ENCODE results near the gene HMG20A.

The HMG20A gene

DNA sequence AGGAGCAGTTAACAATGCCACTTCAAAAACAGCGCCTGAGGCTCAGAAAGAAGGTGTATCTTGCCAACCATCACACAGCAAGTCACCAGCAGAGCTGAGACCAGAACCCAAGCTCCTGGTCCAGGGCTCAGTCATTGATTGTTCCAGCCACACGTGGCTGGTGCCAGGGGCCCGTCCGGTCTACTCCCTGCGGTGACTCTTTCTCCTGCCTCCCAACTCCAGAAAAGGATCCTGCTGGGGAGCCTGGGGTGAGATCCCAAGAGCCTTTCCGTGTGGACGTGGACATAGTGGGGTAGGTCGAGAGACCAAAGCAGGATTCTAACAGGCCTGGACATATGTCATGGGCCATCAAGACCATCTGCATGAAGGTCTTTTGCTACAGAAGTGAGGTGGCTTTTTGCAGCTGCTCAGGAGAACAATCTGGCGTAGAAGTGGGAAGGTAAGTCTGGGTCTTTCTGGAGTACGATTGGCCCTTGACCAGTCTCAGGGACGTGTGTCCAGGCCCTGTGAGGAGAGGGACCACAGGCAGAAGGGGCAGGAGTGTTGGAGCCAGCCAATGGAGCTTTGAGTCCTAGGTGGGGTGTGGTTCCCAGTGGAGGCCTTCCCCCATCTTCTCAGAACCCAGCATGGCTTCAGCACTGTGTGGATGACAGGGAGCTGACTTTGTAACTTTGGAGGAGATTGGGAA, 105.4 kb downstream of the HMG20A start:
- no peak for DNase-seq

DNA sequence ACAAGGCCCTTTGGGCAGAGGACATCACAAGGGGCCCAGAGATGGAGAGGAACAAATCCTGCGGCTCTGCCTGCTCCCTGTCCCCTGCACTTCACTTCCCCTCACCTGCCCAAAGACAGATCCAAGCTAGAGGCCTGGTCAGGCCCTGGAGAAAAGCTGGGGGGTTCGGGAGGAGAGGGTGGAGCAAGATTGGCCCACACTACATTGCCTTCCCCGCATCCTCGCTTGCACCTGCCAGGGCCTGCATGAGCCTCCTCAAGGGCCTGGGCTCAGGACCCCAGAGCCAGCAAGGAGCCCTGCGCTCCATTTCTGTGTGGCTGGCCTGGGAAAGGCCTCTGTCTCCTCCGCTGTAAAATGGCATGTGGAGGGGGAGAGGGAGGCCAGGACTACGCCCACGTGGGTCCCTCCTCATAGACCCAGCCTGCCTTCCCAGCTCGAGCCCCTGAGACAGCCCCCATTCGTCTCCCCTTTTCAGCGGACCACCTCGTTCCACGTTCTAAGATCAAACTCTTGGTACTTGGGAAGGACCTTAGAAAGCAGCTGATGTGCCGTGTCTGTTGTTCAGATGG, 106.0 kb downstream of the HMG20A start:
- DNase-seq, result no peak

DNA sequence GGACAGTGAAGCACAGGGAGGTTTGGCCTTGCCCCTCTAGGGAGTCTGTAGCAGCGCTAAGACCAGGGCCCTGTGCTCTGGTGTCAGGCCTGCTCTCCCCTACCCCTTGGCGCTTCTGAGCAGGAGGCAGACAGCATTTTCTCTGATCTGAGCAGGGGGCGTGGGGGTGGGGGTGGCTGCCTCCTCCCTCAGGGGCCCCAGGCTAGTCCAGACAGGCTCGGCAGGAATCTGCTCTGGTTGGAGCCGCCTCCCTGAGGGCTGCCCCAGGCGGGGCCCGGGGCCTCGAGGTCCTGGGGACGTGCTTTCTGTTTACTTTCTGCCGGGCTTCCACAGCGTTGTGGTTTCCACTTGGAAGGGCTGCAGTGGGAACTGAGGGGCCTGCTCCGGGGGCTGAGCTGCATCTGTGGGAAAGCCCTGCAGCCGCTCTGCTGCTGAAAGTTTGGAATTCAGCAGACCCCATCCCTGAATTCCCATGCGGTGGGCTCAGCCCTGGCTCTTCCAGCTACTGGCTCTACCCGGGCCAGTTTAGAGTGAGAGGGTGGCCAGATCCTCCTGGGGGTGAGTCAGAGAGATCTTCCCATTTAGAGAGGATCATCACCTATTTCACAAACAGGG, 106.6 kb downstream of the HMG20A start:
- DNase-seq, result no peak

DNA sequence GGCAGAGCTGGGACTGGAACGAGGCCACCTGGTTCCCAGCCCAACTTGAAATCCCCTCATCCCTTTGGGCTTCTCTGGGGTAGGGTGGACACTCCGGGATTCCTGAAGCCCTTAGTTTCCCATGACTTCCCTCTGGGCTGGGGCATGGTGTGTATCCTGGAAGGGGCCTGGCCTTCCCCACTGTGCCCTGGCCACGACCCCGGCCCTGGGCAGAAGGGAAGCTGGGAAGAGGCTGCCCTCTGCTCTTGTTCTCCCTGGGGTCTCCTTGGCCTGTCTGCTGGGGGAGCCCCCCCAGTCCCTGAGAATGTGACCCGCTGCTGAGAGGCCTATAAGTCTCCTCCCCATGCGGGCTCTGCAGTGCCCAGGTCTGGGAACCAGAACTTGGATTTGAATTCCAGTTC, 107.1 kb downstream of the HMG20A start:
- no peak for DNase-seq

DNA sequence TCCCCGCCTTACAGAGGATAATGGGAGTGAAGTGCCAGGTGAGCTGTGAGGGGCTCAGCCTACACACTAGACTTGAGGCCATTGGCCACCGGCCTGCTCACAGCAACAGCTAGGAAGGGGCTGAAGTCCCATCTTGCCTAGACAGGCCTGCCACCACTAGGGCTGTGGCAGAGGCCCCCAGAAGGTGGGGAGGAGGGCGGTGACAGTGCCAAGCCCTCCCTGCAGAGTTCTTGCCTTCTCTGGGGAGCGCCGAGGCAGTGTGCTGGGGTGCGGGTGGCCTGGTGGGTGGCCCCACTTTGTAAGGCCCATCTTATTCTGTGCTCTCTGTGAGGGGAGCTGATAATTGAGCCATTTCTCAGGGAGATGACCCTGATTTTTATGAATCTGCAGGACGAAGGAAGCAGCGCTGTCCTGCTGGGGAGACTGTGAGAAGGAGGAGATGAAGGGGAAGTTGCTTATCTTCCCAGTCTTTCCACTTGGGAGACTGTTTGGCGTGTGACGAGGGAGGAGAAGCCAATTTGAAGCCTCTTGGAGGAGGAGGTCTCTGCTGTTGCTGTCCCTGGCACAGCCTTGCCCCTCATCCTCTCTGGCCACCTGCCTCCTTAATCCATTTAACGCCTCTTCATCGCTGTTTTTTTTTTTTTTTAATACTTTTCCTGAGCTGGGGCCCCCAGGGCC, 107.7 kb downstream of the HMG20A start:
- no peak for DNase-seq

DNA sequence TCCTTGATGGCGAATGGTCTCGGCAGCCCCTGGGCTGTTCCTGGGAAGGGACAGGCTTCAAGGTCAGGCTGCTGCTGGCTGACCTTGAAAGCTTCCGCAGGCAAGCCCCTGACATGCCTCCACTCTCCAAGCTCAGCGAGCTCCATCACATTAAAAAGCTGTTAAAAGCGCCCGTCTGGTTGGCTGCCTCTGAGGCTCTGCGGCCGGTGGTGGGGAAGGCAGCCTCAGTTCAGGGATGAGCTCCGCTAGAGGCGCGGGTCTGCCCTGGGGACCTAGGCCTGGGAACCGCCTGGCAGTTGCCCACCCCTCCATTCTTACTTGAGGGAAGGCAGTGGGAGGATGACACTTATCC, 108.3 kb downstream of the HMG20A start:
- no peak for DNase-seq

DNA sequence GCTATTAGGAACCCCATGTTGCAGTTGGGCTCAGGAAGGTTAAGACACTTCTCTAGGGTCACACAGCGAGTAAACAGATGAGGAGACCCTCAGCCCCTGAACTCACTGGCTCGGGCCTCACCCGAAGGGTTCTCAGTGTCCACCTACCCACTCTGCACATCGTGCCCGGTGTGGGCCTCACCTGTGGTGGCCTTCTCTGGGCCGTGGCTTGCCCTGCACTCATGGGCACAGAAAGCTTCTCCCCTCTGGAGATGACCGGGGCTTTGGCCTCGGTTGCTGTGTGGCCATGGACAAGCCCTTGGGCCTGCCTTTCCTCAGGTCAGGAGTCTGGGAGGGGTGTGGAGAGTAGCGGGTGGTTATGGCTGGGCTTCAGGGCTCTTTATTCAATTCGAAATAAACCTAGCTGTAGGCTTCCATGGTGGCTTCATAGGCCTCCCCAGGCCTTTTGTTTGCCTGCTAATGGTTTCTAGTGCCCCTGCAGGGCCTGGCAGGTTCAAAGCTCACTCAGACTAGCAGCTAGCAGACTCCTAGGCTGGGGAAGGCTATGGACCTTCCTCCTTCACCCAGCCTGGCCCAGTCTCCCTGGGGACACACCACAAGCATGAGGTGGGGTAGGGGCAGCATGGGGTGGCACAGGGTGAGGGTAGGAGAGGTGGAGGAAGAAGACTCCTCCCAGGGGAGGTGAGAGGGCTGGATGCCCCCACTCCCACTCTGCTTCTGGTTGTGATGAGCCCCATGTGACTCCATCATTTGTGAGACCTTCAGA, 108.9 kb downstream of the HMG20A start:
- no peak for DNase-seq

DNA sequence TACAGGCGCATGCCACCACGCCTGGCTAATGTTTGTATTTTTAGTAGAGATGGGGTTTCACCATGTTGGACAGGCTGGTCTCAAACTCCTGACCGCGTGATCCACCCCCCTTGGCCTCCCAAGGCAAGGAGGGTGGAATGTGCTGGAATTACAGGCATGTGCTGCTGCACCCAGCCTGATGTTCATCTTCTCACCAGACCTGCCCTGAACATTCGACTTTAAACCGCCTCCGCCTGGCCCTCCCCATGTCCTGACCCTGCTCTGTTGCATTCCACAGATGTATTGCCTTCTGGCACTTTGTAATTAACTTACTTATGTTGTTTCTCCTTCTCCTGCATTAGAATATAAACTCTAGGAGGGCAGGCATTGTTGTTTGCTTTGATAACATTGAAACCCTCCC, 109.9 kb downstream of the HMG20A start:
- DNase-seq, result no peak

DNA sequence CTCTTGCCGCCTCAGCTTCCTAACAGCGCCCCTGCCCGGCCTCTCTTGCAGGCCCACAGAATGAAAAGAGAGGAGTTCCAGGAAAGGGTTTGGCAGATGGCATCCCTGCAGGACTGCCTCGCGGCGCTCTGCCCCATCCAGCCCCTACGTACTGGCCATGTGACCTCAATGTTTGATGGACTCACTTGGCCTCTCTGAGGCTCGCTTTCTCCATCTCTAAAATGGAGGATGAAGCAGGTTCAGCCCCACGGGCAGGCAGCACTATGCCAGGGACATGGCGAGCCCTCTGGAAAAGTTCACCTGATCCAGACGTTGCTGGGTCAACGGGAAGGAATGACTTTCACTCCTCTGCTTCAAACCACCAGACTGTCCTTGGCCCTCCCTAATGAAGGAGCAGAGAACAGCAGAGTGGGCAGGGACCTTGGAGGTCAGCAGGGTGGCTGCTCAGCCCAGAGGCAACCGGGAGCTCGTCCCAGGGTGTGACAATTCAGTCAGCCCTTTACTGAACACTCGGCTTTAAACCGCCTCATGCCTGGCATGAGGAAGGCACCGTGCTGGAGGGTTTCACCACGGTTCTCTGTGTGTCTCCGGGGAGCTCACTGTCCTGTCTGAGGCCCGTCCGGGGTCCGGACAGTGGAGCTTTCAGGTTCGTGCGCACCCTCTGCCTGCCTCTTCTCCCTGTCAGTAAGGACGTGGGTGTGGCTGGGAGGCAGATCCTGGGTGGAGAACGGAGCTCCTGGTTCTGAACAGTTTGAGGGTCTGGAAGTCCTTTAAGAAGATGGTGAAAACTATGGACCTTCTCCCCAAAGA, 110.7 kb downstream of the HMG20A start:
- no peak for DNase-seq

DNA sequence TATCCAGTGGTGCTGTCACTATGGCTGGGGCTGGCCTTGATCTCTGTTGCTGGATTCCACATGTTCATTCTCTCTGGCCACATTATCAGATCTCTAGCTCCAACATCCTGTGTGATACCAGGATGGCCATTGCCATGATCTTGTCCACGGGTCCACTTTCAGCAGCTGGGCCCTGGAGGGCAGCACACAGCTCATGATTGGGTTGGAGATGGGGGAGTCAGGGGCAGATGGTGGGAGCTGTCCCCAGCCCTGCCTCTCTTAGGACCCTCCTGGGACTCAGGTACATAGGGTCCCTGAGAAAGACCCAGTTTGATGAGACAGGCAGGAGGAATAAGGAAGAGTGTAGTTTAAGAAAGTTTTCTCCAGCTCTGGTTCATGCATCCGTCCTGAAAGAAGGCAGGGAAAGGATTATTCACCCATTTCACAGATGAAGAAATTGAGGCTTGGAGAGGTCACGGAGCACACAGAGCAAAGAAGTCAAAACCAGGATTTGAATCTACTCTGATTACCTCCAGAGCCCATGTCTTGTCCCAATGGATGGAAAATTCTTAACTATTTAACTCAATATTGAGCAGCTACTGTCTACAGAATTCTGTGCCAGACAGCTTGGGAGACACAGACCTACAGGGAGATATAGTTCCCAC, 111.5 kb downstream of the HMG20A start:
- DNase-seq, result no peak

DNA sequence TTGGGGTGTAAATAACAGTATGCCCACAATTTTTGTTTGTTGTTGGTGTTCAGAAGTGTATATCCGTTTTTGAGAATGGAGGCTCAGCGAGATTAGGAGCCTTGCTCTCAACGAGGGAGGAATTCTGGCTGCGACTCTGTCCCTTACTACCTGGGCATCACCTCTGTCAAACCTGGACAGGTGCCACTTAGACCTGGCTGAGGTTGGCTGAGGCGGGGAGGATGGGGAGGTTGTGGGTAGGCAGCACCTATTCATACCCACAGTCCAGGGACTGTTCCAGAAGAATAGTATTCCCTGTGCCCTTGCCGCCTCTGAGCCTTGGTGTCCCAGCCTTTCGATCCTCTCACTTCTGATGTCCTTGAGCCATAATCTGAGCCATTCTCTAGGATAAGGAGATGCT, 112.2 kb downstream of the HMG20A start:
- no peak for DNase-seq

DNA sequence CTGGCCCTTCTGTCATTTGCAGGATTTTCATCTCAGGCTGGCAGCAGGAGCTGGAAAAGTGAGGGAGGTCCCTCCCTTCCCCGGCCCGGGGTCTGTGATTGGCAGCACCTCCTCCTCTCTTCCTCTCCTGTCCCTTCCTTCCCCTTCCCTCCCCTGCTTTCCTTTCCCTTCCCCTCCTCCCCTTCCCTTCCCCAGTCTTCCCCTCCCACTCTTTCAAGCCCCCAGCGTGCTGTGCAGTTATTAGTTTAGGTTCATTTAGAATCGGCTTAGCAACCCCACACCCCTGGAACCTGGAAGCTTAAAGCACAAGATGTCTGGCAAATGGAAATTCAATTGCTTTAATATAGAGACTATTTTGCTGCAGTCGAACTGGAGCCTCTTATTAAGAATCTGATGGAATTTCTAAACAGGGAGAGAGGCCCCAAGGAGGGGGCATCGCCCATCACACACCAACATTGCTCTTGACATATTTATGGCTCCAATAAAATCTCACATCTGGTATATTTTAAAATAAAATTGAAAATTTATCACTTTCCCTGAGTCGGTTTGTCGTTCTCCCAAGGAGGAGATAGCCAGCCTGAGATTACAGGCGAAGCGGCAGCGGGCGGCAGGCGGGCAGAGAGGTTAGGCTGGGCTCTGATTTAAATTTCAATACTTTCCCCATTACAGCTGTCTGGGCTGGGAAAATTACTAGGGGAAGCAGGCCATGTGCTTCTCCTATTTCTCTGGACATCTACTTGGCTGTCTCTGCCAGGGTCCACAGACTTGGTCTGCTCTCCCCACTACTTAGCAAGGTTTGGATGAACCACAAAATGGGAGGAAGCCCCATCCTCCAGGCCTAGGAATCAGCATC, 113.1 kb downstream of the HMG20A start:
- no peak for DNase-seq

Data from GF-D8 (cell line).